Measurements from ENCODE around the gene IL1RAPL2. TPM values are rescaled to one million over a fixed set of nuclear protein-coding genes. Genes with fewer than 3 reads are reported as not detected.

Gene IL1RAPL2
- total and polyA plus RNA-seq, 8 donors: 0.13 to 1.1 (median 0.47) TPM; not detected in 2

- TF ChIP-seq, protein P1, sequence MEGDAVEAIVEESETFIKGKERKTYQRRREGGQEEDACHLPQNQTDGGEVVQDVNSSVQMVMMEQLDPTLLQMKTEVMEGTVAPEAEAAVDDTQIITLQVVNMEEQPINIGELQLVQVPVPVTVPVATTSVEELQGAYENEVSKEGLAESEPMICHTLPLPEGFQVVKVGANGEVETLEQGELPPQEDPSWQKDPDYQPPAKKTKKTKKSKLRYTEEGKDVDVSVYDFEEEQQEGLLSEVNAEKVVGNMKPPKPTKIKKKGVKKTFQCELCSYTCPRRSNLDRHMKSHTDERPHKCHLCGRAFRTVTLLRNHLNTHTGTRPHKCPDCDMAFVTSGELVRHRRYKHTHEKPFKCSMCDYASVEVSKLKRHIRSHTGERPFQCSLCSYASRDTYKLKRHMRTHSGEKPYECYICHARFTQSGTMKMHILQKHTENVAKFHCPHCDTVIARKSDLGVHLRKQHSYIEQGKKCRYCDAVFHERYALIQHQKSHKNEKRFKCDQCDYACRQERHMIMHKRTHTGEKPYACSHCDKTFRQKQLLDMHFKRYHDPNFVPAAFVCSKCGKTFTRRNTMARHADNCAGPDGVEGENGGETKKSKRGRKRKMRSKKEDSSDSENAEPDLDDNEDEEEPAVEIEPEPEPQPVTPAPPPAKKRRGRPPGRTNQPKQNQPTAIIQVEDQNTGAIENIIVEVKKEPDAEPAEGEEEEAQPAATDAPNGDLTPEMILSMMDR (IDR thresholded peaks at IDR 0.05): no peak
- Histone ChIP-seq H3K4me3 (no peak overlapping the region), H3K36me3 (no peaks in the 10 kb centered on the region), H3K4me1 (no peaks in the 10 kb centered on the region), H3K9me3 (no peaks in the 10 kb centered on the region), H3K27ac (no peak overlapping the region), H3K27me3 (no peaks in the 10 kb centered on the region)
- intact Hi-C loops (cut with DNase I): no loop called here
- ATAC-seq: no peak
- DNase-seq: no peak
Measured at GRCh38 chrX:105331244-105331643, 765.2 kb downstream of the IL1RAPL2 start.

- H3K4me1 ChIP-seq: no peaks in the 10 kb centered on the region
- no peak overlapping the region for H3K4me3 ChIP-seq
- H3K27me3 ChIP-seq: no peaks in the 10 kb centered on the region
- TF ChIP-seq, protein P1 (IDR thresholded peaks at IDR 0.05): no peak
- intact Hi-C loops (cut with DNase I): no loop called here
- no peaks in the 10 kb centered on the region for H3K9me3 ChIP-seq
- ATAC-seq (no peak), DNase-seq (no peak)
- H3K27ac ChIP-seq: no peak overlapping the region
- H3K36me3 ChIP-seq: no peaks in the 10 kb centered on the region
Measured at GRCh38 chrX:105347373-105347772, 781.4 kb downstream of the IL1RAPL2 start.

GRCh38 chrX:105349476-105349875 is 783.5 kb downstream of the IL1RAPL2 start:
- intact Hi-C loops (cut with DNase I): no loop called here
- TF ChIP-seq, protein P1 (IDR thresholded peaks at IDR 0.05): no peak
- H3K36me3 ChIP-seq: no peaks in the 10 kb centered on the region

GRCh38 chrX:105375816-105376215 is 809.8 kb downstream of the IL1RAPL2 start:
- Histone ChIP-seq H3K27me3 (no peaks in the 10 kb centered on the region), H3K4me1 (no peaks in the 10 kb centered on the region), H3K36me3 (no peaks in the 10 kb centered on the region), H3K9me3 (peaks cover 0 to 6% of the 10 kb centered on the region in 2 donors), H3K27ac (no peak overlapping the region), H3K4me3 (no peak overlapping the region)
- DNase-seq: no peak
- TF ChIP-seq, protein P1 (IDR thresholded peaks at IDR 0.05): no peak
- intact Hi-C loops (cut with DNase I): no loop called here
- ATAC-seq: no peak

More at GRCh38 chrX:105349476-105349875, 783.5 kb downstream of the IL1RAPL2 start:
- Histone ChIP-seq H3K4me1 (no peaks in the 10 kb centered on the region), H3K27me3 (no peaks in the 10 kb centered on the region), H3K9me3 (no peaks in the 10 kb centered on the region), H3K4me3 (no peak overlapping the region), H3K27ac (no peak overlapping the region)
- ATAC-seq (no peak), DNase-seq (no peak)

DNA sequence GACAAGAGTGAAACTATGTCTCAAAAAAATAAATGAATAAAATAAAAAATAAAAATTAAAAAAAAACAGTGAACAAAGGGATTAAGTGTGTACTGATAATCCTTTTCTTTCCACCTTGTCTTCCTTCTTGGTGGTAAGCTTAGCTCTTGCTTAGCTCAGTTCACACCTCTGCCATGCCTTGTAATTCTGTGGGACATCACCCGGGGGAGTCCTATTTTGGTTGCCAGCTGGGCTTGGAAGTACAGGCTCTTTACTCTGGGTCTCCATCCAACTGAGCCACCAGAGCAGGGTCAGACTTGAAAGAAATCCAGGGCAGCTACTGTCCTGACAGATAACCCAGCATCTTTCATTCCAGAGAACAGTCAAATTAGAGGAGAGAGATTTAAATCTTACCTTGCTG is 858.7 kb downstream of the IL1RAPL2 start:
- Histone ChIP-seq H3K4me3 (no peak overlapping the region), H3K4me1 (no peaks in the 10 kb centered on the region), H3K36me3 (no peaks in the 10 kb centered on the region), H3K9me3 (no peaks in the 10 kb centered on the region), H3K27me3 (no peaks in the 10 kb centered on the region), H3K27ac (no peak overlapping the region)
- intact Hi-C loops (cut with DNase I): no loop called here
- TF ChIP-seq, protein P1 (IDR thresholded peaks at IDR 0.05): no peak
- ATAC-seq (no peak), DNase-seq (no peak)
